Common myeloid progenitor, CD34-positive (primary cell): ENCODE data around the gene TANC2. TPM values are rescaled to one million over a fixed set of nuclear protein-coding genes. Genes with fewer than 3 reads are reported as not detected.

ENCODE experiments used
- CTCF ChIA-PET: fragments of 350-600 bp; sonication (Branson Sonifier 250); formaldehyde crosslinking; loops from one replicate; lab custom pipeline; 2021; ENCODE audit warnings: antibody characterized with exemption; lab: Charles Lee
- POLR2A ChIA-PET: fragments of 350-600 bp; sonication (Branson Sonifier 250); formaldehyde crosslinking; loops from one replicate; lab custom pipeline; 2021; ENCODE audit warnings: antibody characterized with exemption; lab: Charles Lee
- DNase-seq, 3 donors: peaks; one replicate each; pipeline versions ENCODE4 v3.0.0 to v3.0.0-alpha.2; 2013
- H3K27ac ChIP-seq, 2 experiments: 1 replicate in 1 of 2; 2 replicates in 1 of 2; pipeline ENCODE4 v1.7.0; 2013; ENCODE audit warnings: inconsistent platforms in 2 of 2, low read length in 2 of 2, mild to moderate bottlenecking in 2 of 2, low read depth in 1 of 2, moderate library complexity in 1 of 2; ENCODE audit not compliant: severe bottlenecking in 2 of 2, insufficient read depth in 1 of 2, poor library complexity in 1 of 2
- H3K27me3 ChIP-seq, 5 experiments: replicated peaks in 2 of 5; 1 replicate in 3 of 5; 2 replicates in 2 of 5; pipeline versions ENCODE4 v1.6.1 to v1.7.0; 2013; ENCODE audit warnings: low read length in 4 of 5, mild to moderate bottlenecking in 2 of 5, moderate library complexity in 2 of 5, inconsistent platforms in 1 of 5; ENCODE audit not compliant: insufficient read depth in 5 of 5, control insufficient read depth in 4 of 5
- H3K36me3 ChIP-seq, 4 experiments: 1 replicate in 2 of 4; 2 replicates in 2 of 4; pipeline versions ENCODE4 v1.6.1 to v1.7.0; 2013; ENCODE audit warnings: low read length in 3 of 4, control low read depth in 1 of 4, mild to moderate bottlenecking in 1 of 4; ENCODE audit not compliant: control insufficient read depth in 4 of 4, insufficient read depth in 4 of 4
- H3K4me1 ChIP-seq, 4 experiments: 1 replicate in 3 of 4; 2 replicates in 1 of 4; pipeline versions ENCODE4 v1.6.1 to v1.7.1; 2013; ENCODE audit warnings: low read length in 3 of 4, mild to moderate bottlenecking in 3 of 4, control low read depth in 1 of 4, inconsistent platforms in 1 of 4, moderate library complexity in 1 of 4; ENCODE audit not compliant: control insufficient read depth in 4 of 4, insufficient read depth in 4 of 4; ENCODE audit errors: control extremely low read depth in 1 of 4
- H3K4me3 ChIP-seq, 7 experiments: 1 replicate in 4 of 7; 2 replicates in 3 of 7; pipeline versions ENCODE4 v1.5.1 to v1.7.0; 2013; ENCODE audit warnings: mild to moderate bottlenecking in 7 of 7, low read length in 6 of 7, moderate library complexity in 6 of 7, inconsistent platforms in 2 of 7, low read depth in 2 of 7, control low read depth in 1 of 7; ENCODE audit not compliant: insufficient read depth in 4 of 7, control insufficient read depth in 1 of 7; ENCODE audit errors: extremely low read depth in 1 of 7
- H3K9me3 ChIP-seq, 5 experiments: 1 replicate in 4 of 5; 2 replicates in 1 of 5; pipeline versions ENCODE4 v1.6.1 to v1.7.1; 2013; ENCODE audit warnings: low read length in 4 of 5, mild to moderate bottlenecking in 2 of 5, inconsistent platforms in 1 of 5, low read depth in 1 of 5, moderate library complexity in 1 of 5; ENCODE audit not compliant: control insufficient read depth in 4 of 5, insufficient read depth in 2 of 5; ENCODE audit errors: control extremely low read depth in 1 of 5
- WGBS: methylation state at CpG from one replicate; pipeline ENCODE4 v1.1.5; 2013; ENCODE audit not compliant: insufficient coverage; 5-methylcytosine and 5-hydroxymethylcytosine counted together
- polyA plus RNA-seq: library from polyadenylated mRNA; unstranded; fragments of 120-200 nt; gene quantifications from one replicate; pipeline ENCODE4 v1.2.1, GENCODE V29; 2013

Gene TANC2
- polyA plus RNA-seq = 15.7 TPM

DNA sequence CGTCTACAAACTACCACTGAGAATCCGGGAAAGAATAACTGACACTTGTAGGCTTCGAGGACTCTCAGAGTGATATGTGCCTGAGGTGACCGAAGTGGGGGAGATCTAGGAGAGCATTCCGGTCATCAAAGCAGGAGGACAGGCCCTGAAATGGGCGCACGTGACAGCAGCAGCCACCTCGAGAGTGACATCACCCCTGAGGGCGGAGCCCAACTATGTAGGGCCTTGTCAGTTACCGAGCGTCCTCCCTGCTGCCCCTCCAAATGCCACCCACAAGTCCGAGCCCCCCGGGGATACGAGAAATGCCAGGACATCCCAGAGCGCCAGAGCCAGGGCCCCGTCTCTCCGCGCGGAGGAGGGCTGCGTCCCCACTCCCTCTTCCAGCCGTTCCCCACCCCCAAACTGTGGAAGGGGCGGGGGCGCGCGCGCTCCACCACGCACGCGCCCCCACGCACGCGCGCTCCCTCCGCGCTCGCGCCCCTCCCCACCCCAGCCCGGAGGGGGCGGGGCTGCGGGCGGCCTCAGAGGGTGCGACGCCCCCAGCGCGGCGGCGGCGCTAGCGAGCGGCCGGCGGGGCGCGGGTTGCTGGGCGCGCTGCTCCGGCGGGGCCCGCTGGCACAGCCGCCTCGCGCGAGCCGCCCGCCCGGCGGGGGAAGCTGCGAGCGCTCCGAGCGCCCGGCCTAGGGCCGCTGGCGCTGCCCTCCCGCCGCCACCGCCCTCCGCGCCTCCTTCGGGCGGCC, at the start of gene TANC2:
TSS of gene TANC2 (plus strand) at position 550 of the 740 bp plus-strand sequence. CDS start 43,325 bp downstream, outside the sequence.
- Histone ChIP-seq H3K27me3 (no peaks in the 10 kb centered on the region), H3K27ac (peak within 1 kb of the TSS in 1 of 2 experiments; percentile 78), H3K4me1 (peaks cover 11 to 24% (median 19%) of the 10 kb centered on the region in 4 experiments), H3K4me3 (peak within 1 kb of the TSS; percentile 81 to 94 (median 90)), H3K36me3 (no peaks in the 10 kb centered on the region), H3K9me3 (no peaks in the 10 kb centered on the region)
- ChIA-PET CTCF (interaction anchor here (1.2 to 2.4 kb wide), 3 partner anchors 32 to 263 kb away, joined by 3 to 6 read pairs (median 4); no protein-coding TSS in a partner anchor), POLR2A (interaction anchor here (0.5 kb wide), 1 partner anchor 35 kb away, joined by 3 read pairs; no protein-coding TSS in a partner anchor)
- DNase-seq = peak; percentile 82 to 91 (median 89)
- 2% methylated on average over 64 of the region's 81 CpGs for WGBS

DNA sequence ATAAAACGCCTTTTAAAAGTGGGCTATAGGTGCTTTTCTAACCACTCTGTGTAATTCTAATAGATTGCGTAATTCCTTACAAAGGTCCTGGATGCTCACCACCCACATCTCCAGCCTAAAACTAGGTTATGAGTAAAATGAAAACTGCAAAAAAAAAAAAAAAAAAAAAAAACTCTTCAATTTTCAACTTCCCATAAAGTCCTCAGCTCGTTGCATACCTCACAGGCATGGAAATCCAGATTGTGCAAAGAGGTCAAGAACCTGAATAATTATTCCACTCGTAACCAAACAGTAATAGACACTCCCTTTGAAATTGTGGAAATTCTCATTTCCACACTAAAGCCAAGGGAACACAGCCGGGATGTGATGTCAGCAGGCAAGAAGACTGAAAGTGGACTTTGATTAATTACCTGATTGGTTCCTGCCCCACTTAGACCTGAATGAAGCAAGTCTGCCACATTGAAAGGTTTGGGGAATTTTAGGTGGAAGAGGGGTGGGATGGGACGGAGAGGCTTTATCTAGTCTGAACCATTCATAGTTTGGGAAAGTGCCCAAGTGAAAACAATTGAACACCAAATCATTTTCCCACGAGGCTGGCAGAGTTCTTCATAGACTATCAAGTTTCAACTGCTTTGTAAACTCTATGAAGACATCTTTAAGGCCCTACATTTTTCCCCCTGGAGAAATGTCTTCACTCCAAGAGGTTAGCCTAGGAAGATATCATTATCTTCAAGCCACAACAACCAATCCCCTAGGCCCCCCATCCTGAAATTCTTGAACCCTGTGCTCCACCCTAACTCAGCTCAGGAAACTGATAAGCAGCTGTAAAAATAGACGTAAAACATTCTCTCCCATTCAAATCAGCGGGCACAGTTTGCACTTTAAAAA, 49.1 kb upstream of the TANC2 start:
- Histone ChIP-seq H3K27me3 (no peaks in the 10 kb centered on the region), H3K9me3 (peaks cover 0 to 3% (median 0%) of the 10 kb centered on the region in 5 experiments), H3K36me3 (no peaks in the 10 kb centered on the region), H3K4me3 (no peak overlapping the region), H3K4me1 (no peaks in the 10 kb centered on the region), H3K27ac (no peak overlapping the region)
- ChIA-PET CTCF (no interaction called here), POLR2A (no interaction called here)
- DNase-seq = no peak
- WGBS = 63% methylated on average over 1 of the region's 9 CpGs

DNA sequence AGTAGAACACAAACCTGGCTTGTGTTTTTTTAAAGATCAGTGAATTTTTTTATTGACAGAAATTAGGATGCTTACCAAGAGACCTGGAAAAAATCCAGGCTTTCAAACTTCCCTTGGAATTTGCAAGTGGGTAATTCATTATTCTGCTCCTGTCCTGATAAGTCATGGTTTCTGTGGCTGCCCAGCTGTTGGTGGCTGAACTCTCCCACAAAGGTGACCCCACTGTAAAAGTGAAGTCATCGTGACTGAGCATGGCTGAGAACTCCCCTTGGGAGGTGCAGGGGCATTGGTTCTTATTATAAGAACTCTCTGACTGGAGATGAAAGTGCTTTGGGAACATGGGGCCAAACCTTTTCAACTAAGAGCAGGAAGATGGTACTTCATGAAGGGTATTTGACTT, 46.6 kb upstream of the TANC2 start:
- POLR2A ChIA-PET = interaction anchor here (0.5 kb wide), 1 partner anchor 13 kb away, joined by 3 read pairs; no protein-coding TSS in a partner anchor
- CTCF ChIA-PET = no interaction called here
- DNase-seq = peak in 2 of 3 donors; percentile 16 to 30

DNA sequence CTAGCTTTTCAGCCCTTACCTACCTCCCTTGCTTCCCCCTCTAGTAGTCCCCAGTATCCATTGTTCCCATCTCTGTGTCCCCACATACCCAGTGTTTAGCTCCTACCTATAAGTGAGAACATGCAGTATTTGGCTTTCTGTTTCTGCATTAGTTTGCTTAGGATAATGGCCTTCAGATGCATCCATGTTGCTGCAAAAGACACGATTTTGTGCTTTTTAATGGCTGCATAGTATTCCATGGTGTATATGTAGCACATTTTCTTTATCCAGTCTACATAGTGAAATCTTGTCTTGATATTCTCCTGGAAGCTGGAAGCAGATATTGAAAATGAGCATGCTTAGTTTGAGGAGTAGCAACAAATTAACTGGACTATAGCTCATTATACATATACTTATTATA, 45.7 kb upstream of the TANC2 start:
- no CpG with 5 or more reads among the region's 1 CpG for WGBS
- Histone ChIP-seq H3K27ac (no peak overlapping the region), H3K36me3 (no peaks in the 10 kb centered on the region), H3K9me3 (no peaks in the 10 kb centered on the region), H3K27me3 (no peaks in the 10 kb centered on the region), H3K4me3 (no peak overlapping the region), H3K4me1 (no peaks in the 10 kb centered on the region)
- POLR2A ChIA-PET = no interaction called here
- no peak for DNase-seq
- CTCF ChIA-PET = no interaction called here

More for the DNA sequence above, 46.6 kb upstream of the TANC2 start:
- WGBS = 88% methylated on average over 1 of the region's 1 CpG
- H3K4me1 ChIP-seq = no peaks in the 10 kb centered on the region
- no peaks in the 10 kb centered on the region for H3K9me3 ChIP-seq
- H3K4me3 ChIP-seq = no peak overlapping the region
- H3K36me3 ChIP-seq = no peaks in the 10 kb centered on the region
- H3K27ac ChIP-seq = no peak overlapping the region
- H3K27me3 ChIP-seq = no peaks in the 10 kb centered on the region

DNA sequence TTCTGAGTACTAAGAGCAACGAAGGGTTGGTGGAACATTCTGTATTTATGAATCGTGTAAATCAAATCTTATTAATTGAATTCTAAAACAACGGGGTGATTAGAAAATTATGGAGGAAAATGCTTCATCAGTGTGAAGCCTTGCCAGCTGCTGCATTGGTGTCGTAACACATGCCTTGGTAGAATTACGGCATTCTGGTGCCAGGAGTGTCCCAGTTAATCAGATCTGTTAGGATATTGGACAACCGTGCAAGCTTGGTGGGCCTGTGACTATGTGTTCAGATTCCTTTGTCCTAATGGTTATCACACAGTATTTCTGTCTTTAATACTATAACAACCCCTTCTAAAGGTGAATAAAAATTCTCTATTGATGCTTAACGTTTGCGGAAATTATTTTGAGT, 44.2 kb upstream of the TANC2 start:
- H3K4me1 ChIP-seq = no peaks in the 10 kb centered on the region
- CTCF ChIA-PET = interaction anchor here (1.2 kb wide), 1 partner anchor 43 kb away, joined by 3 read pairs; no protein-coding TSS in a partner anchor
- WGBS = 97% methylated on average over 5 of the region's 8 CpGs
- DNase-seq = no peak
- no peaks in the 10 kb centered on the region for H3K36me3 ChIP-seq
- H3K9me3 ChIP-seq = no peaks in the 10 kb centered on the region
- H3K27me3 ChIP-seq = no peaks in the 10 kb centered on the region
- POLR2A ChIA-PET = no interaction called here
- no peak overlapping the region for H3K27ac ChIP-seq
- no peak overlapping the region for H3K4me3 ChIP-seq

DNA sequence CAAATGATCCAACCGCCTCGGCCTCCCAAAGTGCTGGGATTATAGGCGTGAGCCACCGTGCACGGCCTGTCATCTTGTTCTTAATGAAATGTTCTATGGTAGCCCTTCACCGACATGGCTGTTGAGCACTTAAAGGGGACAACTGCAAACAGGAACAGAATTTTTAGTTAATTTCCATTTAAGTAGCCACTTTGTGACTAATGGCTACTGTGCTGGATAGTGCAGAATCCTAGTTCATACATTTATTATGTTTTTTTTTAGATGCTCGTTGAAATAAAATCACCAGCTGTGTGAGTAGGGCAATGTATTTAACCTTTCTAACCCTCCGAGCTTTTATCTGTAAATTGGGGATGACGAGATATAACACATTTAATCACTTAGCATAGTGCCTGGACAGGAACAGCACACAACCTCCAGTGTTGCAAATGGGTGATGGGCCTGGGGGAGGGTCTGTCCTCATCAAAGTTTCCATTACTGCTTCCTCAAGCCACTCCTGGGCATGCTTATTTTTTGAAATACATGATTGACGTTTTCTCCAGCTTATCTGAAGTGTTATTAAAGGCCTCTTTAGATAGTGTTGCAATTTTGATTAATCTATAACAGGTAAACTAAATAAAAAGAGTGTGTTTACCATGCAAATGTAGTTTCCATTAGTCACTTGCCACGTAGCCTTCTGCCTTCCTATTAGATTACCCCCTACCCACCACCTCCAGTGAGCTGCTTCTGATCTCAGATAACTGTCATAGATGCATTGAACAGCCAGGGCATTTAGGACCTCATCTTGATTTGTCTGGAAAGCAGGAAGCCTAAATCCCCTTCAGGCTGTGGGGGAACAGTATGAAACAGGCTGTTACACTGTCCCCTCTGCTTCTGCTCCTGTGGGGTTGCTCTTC, 42.5 kb upstream of the TANC2 start:
- Histone ChIP-seq H3K4me3 (no peak overlapping the region), H3K27ac (no peak overlapping the region), H3K4me1 (no peaks in the 10 kb centered on the region), H3K36me3 (no peaks in the 10 kb centered on the region), H3K27me3 (no peaks in the 10 kb centered on the region), H3K9me3 (no peaks in the 10 kb centered on the region)
- POLR2A ChIA-PET = no interaction called here
- DNase-seq = no peak
- WGBS = 92% methylated on average over 8 of the region's 11 CpGs
- CTCF ChIA-PET = interaction anchor here (1.0 kb wide), 1 partner anchor 15 kb away, joined by 3 read pairs; no protein-coding TSS in a partner anchor
